GM12874 (cell line): ENCODE results near the gene FBXO11.

Source experiments
- TF ChIP-seq, protein P1 (sequence below): IDR thresholded peaks from 2 replicates; pipeline ENCODE4 v1.5.1; 2011; ENCODE audit warnings: low read depth, mild to moderate bottlenecking, control low read depth, low read length, moderate library complexity; ENCODE audit not compliant: insufficient read depth

FBXO11 gene

DNA sequence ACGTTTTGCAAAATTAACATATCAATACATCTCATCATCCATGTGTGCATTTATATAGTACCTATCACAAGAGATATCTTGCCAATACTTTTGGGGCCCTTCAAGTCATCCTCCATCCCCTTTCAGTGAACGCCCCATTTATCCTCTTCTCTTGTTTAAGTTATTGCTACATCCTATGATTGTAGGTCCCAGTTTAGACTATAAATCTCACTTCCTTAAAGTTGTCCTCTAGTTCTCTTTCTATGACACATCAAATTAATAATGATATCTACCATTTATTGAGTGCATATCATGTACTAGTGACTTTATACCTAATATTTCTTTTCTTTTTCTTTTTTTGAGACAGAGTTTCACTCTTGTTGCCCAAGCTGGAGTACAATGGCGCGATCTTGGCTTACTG, 28.8 kb upstream of the FBXO11 start:
- TF ChIP-seq, protein P1, sequence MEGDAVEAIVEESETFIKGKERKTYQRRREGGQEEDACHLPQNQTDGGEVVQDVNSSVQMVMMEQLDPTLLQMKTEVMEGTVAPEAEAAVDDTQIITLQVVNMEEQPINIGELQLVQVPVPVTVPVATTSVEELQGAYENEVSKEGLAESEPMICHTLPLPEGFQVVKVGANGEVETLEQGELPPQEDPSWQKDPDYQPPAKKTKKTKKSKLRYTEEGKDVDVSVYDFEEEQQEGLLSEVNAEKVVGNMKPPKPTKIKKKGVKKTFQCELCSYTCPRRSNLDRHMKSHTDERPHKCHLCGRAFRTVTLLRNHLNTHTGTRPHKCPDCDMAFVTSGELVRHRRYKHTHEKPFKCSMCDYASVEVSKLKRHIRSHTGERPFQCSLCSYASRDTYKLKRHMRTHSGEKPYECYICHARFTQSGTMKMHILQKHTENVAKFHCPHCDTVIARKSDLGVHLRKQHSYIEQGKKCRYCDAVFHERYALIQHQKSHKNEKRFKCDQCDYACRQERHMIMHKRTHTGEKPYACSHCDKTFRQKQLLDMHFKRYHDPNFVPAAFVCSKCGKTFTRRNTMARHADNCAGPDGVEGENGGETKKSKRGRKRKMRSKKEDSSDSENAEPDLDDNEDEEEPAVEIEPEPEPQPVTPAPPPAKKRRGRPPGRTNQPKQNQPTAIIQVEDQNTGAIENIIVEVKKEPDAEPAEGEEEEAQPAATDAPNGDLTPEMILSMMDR, result no peak

DNA sequence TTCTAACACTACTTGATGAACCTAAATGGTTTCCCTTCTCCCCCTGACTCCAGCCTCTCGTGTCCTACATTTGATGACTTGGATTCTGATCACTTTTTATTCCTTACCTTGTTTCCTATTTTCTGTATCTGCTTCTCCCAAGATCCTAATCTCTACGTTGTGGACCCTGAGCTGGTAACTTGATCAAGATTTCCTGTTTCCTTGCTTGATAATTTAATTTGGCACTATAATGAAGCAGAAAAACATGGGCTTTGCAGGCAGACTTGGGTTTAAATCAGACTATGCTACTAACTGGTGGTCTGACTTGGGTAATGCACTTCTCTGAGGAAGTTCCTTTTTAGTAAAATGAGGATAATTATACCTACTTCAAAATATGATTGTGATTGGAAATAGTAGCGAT, 11.7 kb upstream of the FBXO11 start:
- TF ChIP-seq, protein P1, result no peak

DNA sequence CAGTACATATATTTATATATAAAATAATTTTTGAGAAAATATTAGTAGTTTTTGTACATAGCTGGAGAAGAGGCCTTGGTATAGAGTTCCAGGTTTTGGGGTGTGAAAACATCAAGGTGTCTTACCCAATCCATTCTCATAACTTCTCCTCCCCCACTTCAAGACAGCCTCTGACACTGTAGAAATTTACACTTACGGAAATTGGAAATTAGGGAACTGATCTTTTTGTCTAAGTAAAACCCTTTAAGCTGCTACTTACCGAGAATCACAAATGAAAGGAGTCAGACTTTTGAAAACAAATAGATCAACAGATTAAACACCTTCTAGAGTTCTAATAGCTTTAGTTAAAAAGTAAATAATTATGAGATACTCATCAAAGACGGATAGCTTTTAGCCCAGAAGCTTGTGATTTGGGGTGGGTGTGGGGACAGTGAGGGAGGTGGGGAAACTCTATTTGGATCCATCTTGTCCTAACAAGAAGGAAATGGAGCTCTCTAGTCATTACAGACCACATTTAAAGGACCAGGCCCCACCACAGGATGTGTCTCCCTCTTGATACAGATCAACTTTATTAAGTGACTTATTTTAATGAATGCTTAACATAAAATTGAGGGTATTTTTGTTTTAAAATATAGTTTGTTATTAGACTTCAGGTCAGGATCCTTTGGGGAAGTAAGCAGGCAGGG, 11.1 kb upstream of the FBXO11 start:
- TF ChIP-seq, protein P1, result no peak

DNA sequence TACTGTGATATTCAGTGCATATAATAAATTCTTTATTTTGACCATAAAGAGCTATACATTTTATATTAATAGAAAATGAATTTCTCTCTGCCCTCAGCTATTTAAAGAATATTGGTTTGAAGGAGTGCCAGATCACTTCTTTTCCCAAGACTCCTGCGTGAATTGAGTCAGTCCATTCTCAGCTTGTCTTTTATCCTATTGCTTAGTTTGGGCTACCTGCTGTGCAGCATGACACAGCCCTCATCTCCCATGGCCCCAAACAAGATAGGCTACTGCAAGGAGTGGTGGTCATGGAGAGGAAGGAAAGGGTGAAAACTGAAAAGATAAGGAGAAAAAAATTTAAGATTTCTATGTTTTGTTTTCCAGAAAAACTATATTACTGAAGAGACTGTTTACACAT, 10.1 kb upstream of the FBXO11 start:
- TF ChIP-seq, protein P1, result no peak

DNA sequence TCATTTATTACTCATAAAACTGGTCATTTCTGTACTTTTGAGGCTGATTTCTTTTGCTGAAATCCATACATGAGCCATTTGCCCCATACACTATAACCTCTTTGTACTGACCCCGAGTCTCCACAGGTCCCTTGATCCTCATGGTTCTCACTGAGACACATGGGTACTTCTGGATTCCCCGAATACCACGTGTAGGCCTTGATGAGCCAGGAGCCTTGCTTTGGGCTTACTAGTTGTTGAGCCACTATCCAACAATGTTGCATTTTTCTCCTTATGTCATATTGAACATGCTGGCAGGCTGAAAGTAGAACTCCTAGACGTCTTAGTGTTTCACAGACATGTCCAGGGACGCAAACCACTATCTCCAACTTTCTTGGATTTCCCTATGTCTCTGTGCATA, 2.4 kb upstream of the FBXO11 start:
- TF ChIP-seq, protein P1, result no peak

DNA sequence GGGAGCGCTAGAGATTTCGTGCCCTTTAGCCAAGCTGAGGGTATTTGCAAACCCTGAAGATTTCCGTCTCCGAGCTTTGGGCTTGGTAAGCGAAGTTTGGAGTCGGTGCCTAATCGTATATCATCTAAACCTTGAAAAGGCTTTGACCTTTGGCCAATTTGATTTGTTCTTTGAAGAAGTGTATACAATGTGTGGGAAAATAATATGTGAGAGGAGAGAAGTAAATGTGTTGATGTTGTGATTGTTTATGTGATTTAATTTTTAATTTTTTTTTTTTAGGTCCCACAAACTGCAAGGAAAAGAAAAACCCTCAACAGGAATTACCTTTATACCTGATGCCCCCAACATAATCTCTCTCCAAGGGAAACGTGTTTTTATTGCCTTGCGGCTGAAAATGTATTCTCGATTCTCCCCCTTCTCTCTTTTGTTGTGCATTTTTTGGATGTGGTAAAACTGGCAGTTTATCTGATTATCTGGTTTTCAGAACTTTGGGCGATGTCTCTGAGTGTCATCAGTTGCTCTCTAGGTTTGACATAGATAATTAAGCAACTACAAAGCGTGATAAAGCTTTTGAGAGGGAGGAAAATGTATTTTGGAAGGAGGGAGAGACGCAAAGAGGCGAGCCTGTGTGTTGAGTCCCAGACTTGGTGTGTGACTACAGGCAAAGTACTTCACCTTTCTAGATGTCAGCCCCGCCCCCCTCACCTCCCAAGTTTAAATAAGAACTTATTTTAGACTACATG, 912 bp upstream of the FBXO11 start:
- TF ChIP-seq, protein P1, result no peak; the same call in 1 of the 2 replicates

DNA sequence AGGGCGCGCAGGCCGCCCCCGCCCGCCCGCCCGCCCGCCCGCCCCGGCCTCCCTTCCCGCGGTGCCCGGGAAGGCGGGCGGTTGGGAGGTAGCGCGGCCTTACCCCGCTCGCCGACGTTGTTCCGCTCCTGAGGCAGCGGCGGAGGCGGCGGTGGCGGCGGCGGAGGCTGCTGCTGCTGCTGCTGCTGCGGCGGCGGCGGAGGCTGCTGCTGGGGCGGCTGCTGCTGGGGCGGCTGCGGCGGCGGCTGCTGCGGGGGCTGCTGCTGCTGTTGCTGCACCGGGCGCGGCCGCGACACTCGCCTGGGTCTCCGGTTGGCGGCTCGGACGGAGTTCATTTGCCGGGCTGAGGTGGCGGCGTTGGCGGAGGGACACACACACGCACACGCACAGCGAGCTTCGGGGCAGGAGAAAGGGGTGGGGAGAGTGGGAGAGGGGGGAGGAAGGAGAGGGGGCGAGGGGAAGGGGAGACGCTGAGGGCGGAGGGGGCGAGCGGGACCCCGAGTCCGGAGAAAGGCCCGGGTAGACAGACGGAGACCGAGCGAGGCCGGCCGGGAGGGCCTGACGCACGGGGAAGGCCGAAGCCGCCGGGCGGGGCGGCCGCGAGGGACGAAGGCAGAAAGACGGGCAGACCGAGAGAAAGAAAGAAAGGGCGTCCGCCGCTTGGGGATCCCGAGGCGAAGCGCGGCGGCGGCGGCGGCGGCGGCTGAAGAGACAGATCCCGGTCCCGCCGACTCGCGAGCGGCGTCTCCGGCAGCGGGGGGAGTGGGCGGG, 727 bp downstream of the FBXO11 start:
- TF ChIP-seq, protein P1, result no peak
